CD14-positive monocyte (primary cell): Measurements from ENCODE around the gene ZNF35. TPM values are rescaled to one million over a fixed set of nuclear protein-coding genes. Genes with fewer than 3 reads are reported as not detected.
A peak's percentile ranks its signal among the peaks of the same experiment; 100 is the strongest.
"Not testable (repeated sequence)": the region's sequence is repeated elsewhere in the genome, so short reads cannot be mapped to it uniquely, and the experiment has no call there.

ENCODE experiments used
- DNase-seq, 3 donors: peaks; one replicate each; pipeline ENCODE4 v3.0.0-alpha.2; 2011 to 2022
- H2AFZ ChIP-seq: 2 replicates; pipeline ENCODE4 v1.6.0; 2012; ENCODE audit warnings: mild to moderate bottlenecking, low read depth, low read length, inconsistent platforms; ENCODE audit not compliant: insufficient read depth, poor library complexity, severe bottlenecking
- H3K27ac ChIP-seq, 2 donors: 1 replicate in 1 of 2; 2 replicates in 1 of 2; pipeline ENCODE4 v1.5.1; 2012 to 2013; ENCODE audit warnings: low read length in 2 of 2, control low read depth in 1 of 2, inconsistent platforms in 1 of 2, low read depth in 1 of 2, mild to moderate bottlenecking in 1 of 2
- H3K27me3 ChIP-seq, 2 donors: one replicate each; pipeline versions ENCODE4 v1.6.0 to v1.6.1; 2011 to 2013; ENCODE audit warnings: low read length in 2 of 2; ENCODE audit not compliant: control insufficient read depth in 2 of 2, insufficient read depth in 2 of 2
- H3K36me3 ChIP-seq, 2 donors: replicated peaks in 1 of 2; 1 replicate in 1 of 2; 2 replicates in 1 of 2; pipeline versions ENCODE4 v1.5.1 to v1.6.1; 2012 to 2013; ENCODE audit warnings: low read length in 2 of 2, control low read depth in 1 of 2, inconsistent platforms in 1 of 2, mild to moderate bottlenecking in 1 of 2; ENCODE audit not compliant: insufficient read depth in 2 of 2, control insufficient read depth in 1 of 2
- H3K4me1 ChIP-seq, 2 donors: 1 replicate in 1 of 2; 2 replicates in 1 of 2; pipeline versions ENCODE4 v1.5.1 to v1.6.1; 2012 to 2013; ENCODE audit warnings: low read length in 2 of 2, control low read depth in 1 of 2, inconsistent platforms in 1 of 2, mild to moderate bottlenecking in 1 of 2, moderate library complexity in 1 of 2; ENCODE audit not compliant: insufficient read depth in 2 of 2, control insufficient read depth in 1 of 2
- H3K4me2 ChIP-seq: replicated peaks from 2 replicates; pipeline ENCODE3; 2012; ENCODE audit warnings: low read length, moderate library complexity, mild to moderate bottlenecking; ENCODE audit not compliant: poor library complexity, severe bottlenecking; ENCODE audit errors: extremely low read depth
- H3K4me3 ChIP-seq, 3 experiments: fragments of 200-600 bp in 1 of 3; sonication (generic) in 1 of 3; replicated peaks in 1 of 3; 1 replicate in 2 of 3; 2 replicates in 1 of 3; pipeline ENCODE4 v1.5.1; 2011 to 2013; ENCODE audit warnings: low read length in 3 of 3, mild to moderate bottlenecking in 3 of 3, control low read depth in 2 of 3, low read depth in 2 of 3, inconsistent platforms in 1 of 3, moderate library complexity in 1 of 3
- H3K79me2 ChIP-seq: 2 replicates; pipeline ENCODE4 v1.6.0; 2012; ENCODE audit warnings: mild to moderate bottlenecking, control low read depth, inconsistent platforms, low read length, moderate library complexity; ENCODE audit not compliant: insufficient read depth
- H3K9ac ChIP-seq: 2 replicates; pipeline ENCODE4 v1.6.0; 2017; ENCODE audit warnings: low read length, mild to moderate bottlenecking; ENCODE audit not compliant: insufficient read depth, poor library complexity, severe bottlenecking
- H3K9me3 ChIP-seq, 2 donors: replicated peaks in 1 of 2; 1 replicate in 1 of 2; 2 replicates in 1 of 2; pipeline versions ENCODE4 v1.5.1 to v1.6.1; 2012 to 2013; ENCODE audit warnings: low read length in 2 of 2, control low read depth in 1 of 2; ENCODE audit not compliant: control insufficient read depth in 1 of 2, insufficient read depth in 1 of 2
- H4K20me1 ChIP-seq: 2 replicates; pipeline ENCODE4 v1.6.0; 2012; ENCODE audit warnings: mild to moderate bottlenecking, low read length, control low read depth, moderate library complexity; ENCODE audit not compliant: insufficient read depth
- H3K27ac Mint-ChIP-seq, 7 donors: one replicate each; pipeline ENCODE4 v1.8.0; 2020; ENCODE audit warnings: mild to moderate bottlenecking in 7 of 7, mixed read lengths in 7 of 7, moderate library complexity in 6 of 7, inconsistent platforms in 2 of 7
- H3K27me3 Mint-ChIP-seq, 3 donors: one replicate each; pipeline ENCODE4 v1.8.0; 2021 to 2022; ENCODE audit warnings: low read depth in 3 of 3, mild to moderate bottlenecking in 3 of 3, mixed read lengths in 3 of 3, moderate library complexity in 3 of 3, inconsistent platforms in 1 of 3
- H3K36me3 Mint-ChIP-seq, 2 donors: one replicate each; pipeline ENCODE4 v1.8.0; 2020; ENCODE audit warnings: mixed read lengths in 2 of 2, inconsistent platforms in 1 of 2, mild to moderate bottlenecking in 1 of 2
- H3K4me1 Mint-ChIP-seq: one replicate; pipeline ENCODE4 v1.8.0; 2020; ENCODE audit warnings: mild to moderate bottlenecking, mixed read lengths
- H3K4me3 Mint-ChIP-seq, 2 donors: one replicate each; pipeline ENCODE4 v1.8.0; 2020; ENCODE audit warnings: mild to moderate bottlenecking in 2 of 2, mixed read lengths in 2 of 2, moderate library complexity in 1 of 2
- H3K9me3 Mint-ChIP-seq, 7 donors: one replicate each; pipeline ENCODE4 v1.8.0; 2020 to 2022; ENCODE audit warnings: mixed read lengths in 7 of 7, mild to moderate bottlenecking in 6 of 7, moderate library complexity in 6 of 7, inconsistent platforms in 2 of 7
- CTCF ChIP-seq: fragments of 200-600 bp; IDR thresholded peaks from one replicate; pipeline ENCODE4 v1.8.0; 2022; ENCODE audit warnings: antibody characterized with exemption, mild to moderate bottlenecking
- WGBS: methylation state at CpG from one replicate; pipeline ENCODE4 v1.1.5; 2013; ENCODE audit warnings: missing lambda C conversion rate; ENCODE audit not compliant: insufficient coverage; 5-methylcytosine and 5-hydroxymethylcytosine counted together
- intact Hi-C, 2 donors: fragments of 100-400 bp; cut with micrococcal nuclease; formaldehyde crosslinking; loops; one replicate each; pipeline versions ENCODE4 v1.15.0 to v1.15.1; 2023
- polyA plus RNA-seq, 3 donors: library from polyadenylated mRNA; depleted of rRNA in 1 of 3; unstranded in 2 of 3; stranded (reverse) in 1 of 3; fragments of 300-500 nt in 2 of 3; fragments of >200 nt in 1 of 3; fragmentation: Illumina TruSeq in 2 of 3; gene quantifications; 1 replicate in 2 of 3; 2 replicates in 1 of 3; pipeline ENCODE4 v1.2.3, GENCODE V29; 2012 to 2021

ZNF35 gene
- polyA plus RNA-seq, 3 donors, result 1.2 to 2.5 (median 2.5) TPM

- intact Hi-C loops, result no loop called here
- WGBS, result 94% methylated on average over 5 of the region's 6 CpGs
- H3K9ac ChIP-seq, result no peak overlapping the region
Observed at GRCh38 chr3:44669760-44670159, 21.2 kb downstream of the ZNF35 start.

GRCh38 chr3:44673466-44673865, 24.9 kb downstream of the ZNF35 start:
- no CpG with 5 or more reads among the region's 8 CpGs for WGBS
- H3K27ac ChIP-seq, H3K27ac Mint-ChIP-seq, H3K4me1 Mint-ChIP-seq, H3K79me2 ChIP-seq, H2AFZ ChIP-seq, H3K36me3 ChIP-seq, H3K4me2 ChIP-seq, intact Hi-C loops, H3K9ac ChIP-seq, H3K4me1 ChIP-seq, DNase-seq, H3K4me3 Mint-ChIP-seq, H3K27me3 ChIP-seq, H4K20me1 ChIP-seq, H3K4me3 ChIP-seq, H3K36me3 Mint-ChIP-seq, H3K27me3 Mint-ChIP-seq: not testable (repeated sequence)
- H3K9me3 Mint-ChIP-seq, result peaks cover 35 to 68% (median 62%) of the 10 kb centered on the region in 7 donors
- H3K9me3 ChIP-seq, result peaks cover 47 to 51% of the 10 kb centered on the region in 2 donors

More at GRCh38 chr3:44669760-44670159, 21.2 kb downstream of the ZNF35 start:
- Histone ChIP-seq H4K20me1 (no peaks in the 10 kb centered on the region), H3K4me1 (no peaks in the 10 kb centered on the region), H3K4me3 (no peak overlapping the region), H3K36me3 (no peaks in the 10 kb centered on the region), H3K27ac (no peak overlapping the region), H3K79me2 (no peaks in the 10 kb centered on the region), H3K27me3 (no peaks in the 10 kb centered on the region), H2AFZ (no peak overlapping the region), H3K9me3 (peaks cover 16 to 33% of the 10 kb centered on the region in 2 donors), H3K4me2 (no peak overlapping the region)
- Mint-ChIP-seq H3K9me3 (peaks cover 30 to 53% (median 47%) of the 10 kb centered on the region in 7 donors), H3K36me3 (no peaks in the 10 kb centered on the region), H3K27me3 (peaks cover 0 to 2% (median 2%) of the 10 kb centered on the region in 3 donors), H3K27ac (peak overlapping the region in 1 of 7 donors; percentile 41), H3K4me3 (no peak overlapping the region), H3K4me1 (no peaks in the 10 kb centered on the region)
- TF ChIP-seq CTCF, result no peak
- DNase-seq, result no peak
